Measurements from ENCODE around the gene PARD3B. TPM values are rescaled to one million over a fixed set of nuclear protein-coding genes. Genes with fewer than 3 reads are reported as not detected.

Gene PARD3B
- total and polyA plus RNA-seq, 2 of the 13 experiments (the other 11 are each of a cell fraction or from before 2014, with no cell fraction given) = 0.71 to 2.3 TPM

DNA sequence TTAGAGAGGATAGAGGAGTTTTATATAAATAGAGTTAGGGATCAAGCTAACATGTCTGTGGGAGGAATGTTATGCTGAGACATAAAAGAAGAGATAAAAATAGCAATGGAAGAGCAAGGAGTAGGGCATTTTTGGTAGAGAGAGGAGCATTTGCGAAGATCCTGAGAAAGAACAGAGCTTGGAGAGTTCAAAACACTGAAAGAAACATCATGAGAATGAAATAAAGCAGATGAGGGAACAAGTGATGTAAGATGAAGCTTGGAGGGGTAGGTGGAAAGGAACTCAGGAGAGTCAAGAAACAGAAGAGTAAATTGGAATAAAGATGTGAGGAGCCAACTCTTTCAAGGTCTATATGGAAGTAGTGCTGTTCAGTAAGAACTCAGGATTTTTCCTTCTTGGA is 308.6 kb downstream of the PARD3B start:
- no peaks in the 10 kb centered on the region for H3K4me1 ChIP-seq (ENCODE audit: insufficient read depth, low read length)
- H3K27ac ChIP-seq (ENCODE audit: extremely low read length, insufficient read depth, low read length) = no peak overlapping the region
- no peak overlapping the region for H3K9ac ChIP-seq (ENCODE audit: insufficient read depth, low read depth, low read length)
- ATAC-seq = no peak
- no TSS peak for BruUV-seq (replicated peaks)
- H3K27me3 ChIP-seq (ENCODE audit: control insufficient read depth in 1 of 2, insufficient read depth in 2 of 2, low read length in 2 of 2) = no peaks in the 10 kb centered on the region
- H3K4me2 ChIP-seq (ENCODE audit: low read depth, low read length) = no peak overlapping the region
- H4K20me1 ChIP-seq (ENCODE audit: insufficient read depth, low read length) = no peaks in the 10 kb centered on the region
- H3K9me3 ChIP-seq (ENCODE audit: low read length) = peaks cover 37% of the 10 kb centered on the region
- in situ Hi-C loops (cut with HindIII; ENCODE audit: extremely low pct_ligation_motif_present, low pct_unique_long_range_greater_than_20kb) (no loop called here), intact Hi-C loops (cut with micrococcal nuclease; ENCODE audit: unreplicated experiment) (no loop called here)
- ChIA-PET CTCF (ENCODE audit: low intra/inter-chr PET ratio, low total read pairs) (no interaction called here), POLR2A (no interaction called here)
- 17% methylated on average over 1 of the region's 1 CpG for WGBS (ENCODE audit: low lambda C conversion rate)
- TF ChIP-seq TMF1 (CRISPR knock-in tag; IDR thresholded peaks at IDR 0.05; ENCODE audit: low read depth) (no peak), JUN (CRISPR knock-in tag; IDR thresholded peaks at IDR 0.05) (no peak), ZNF160 (CRISPR knock-in tag; IDR thresholded peaks at IDR 0.05) (no peak), SMARCC2 (IDR thresholded peaks at IDR 0.05) (no peak), YY1 (IDR thresholded peaks at IDR 0.05; ENCODE audit: insufficient read depth, insufficient replicate concordance, low read depth, low read length) (no peak), ZNF382 (CRISPR knock-in tag; IDR thresholded peaks at IDR 0.05; ENCODE audit: borderline replicate concordance) (no peak), ZNF879 (CRISPR knock-in tag; IDR thresholded peaks at IDR 0.05) (no peak), MAFK (conservative IDR thresholded peaks at IDR 0.05 in 1 of 2, IDR thresholded peaks at IDR 0.05 in 1 of 2; ENCODE audit: low read length in 2 of 2) (no peak), ZNF12 (CRISPR knock-in tag; IDR thresholded peaks at IDR 0.05) (no peak), SAFB2 (CRISPR knock-in tag; IDR thresholded peaks at IDR 0.05; ENCODE audit: borderline replicate concordance, low read depth) (no peak), ZFP36L2 (CRISPR knock-in tag; IDR thresholded peaks at IDR 0.05) (no peak), CBX1 (IDR thresholded peaks at IDR 0.05; ENCODE audit: low read depth) (no peak)
- TF ChIP-seq, protein P1, sequence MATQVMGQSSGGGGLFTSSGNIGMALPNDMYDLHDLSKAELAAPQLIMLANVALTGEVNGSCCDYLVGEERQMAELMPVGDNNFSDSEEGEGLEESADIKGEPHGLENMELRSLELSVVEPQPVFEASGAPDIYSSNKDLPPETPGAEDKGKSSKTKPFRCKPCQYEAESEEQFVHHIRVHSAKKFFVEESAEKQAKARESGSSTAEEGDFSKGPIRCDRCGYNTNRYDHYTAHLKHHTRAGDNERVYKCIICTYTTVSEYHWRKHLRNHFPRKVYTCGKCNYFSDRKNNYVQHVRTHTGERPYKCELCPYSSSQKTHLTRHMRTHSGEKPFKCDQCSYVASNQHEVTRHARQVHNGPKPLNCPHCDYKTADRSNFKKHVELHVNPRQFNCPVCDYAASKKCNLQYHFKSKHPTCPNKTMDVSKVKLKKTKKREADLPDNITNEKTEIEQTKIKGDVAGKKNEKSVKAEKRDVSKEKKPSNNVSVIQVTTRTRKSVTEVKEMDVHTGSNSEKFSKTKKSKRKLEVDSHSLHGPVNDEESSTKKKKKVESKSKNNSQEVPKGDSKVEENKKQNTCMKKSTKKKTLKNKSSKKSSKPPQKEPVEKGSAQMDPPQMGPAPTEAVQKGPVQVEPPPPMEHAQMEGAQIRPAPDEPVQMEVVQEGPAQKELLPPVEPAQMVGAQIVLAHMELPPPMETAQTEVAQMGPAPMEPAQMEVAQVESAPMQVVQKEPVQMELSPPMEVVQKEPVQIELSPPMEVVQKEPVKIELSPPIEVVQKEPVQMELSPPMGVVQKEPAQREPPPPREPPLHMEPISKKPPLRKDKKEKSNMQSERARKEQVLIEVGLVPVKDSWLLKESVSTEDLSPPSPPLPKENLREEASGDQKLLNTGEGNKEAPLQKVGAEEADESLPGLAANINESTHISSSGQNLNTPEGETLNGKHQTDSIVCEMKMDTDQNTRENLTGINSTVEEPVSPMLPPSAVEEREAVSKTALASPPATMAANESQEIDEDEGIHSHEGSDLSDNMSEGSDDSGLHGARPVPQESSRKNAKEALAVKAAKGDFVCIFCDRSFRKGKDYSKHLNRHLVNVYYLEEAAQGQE (IDR thresholded peaks at IDR 0.05; ENCODE audit: borderline replicate concordance in 1 of 2, low read depth in 1 of 2, low read length in 2 of 2) = no peak
- TF ChIP-seq, protein P2, sequence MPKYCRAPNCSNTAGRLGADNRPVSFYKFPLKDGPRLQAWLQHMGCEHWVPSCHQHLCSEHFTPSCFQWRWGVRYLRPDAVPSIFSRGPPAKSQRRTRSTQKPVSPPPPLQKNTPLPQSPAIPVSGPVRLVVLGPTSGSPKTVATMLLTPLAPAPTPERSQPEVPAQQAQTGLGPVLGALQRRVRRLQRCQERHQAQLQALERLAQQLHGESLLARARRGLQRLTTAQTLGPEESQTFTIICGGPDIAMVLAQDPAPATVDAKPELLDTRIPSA (CRISPR knock-in tag; IDR thresholded peaks at IDR 0.05; ENCODE audit: borderline replicate concordance) = no peak
- TF ChIP-seq, protein P3, sequence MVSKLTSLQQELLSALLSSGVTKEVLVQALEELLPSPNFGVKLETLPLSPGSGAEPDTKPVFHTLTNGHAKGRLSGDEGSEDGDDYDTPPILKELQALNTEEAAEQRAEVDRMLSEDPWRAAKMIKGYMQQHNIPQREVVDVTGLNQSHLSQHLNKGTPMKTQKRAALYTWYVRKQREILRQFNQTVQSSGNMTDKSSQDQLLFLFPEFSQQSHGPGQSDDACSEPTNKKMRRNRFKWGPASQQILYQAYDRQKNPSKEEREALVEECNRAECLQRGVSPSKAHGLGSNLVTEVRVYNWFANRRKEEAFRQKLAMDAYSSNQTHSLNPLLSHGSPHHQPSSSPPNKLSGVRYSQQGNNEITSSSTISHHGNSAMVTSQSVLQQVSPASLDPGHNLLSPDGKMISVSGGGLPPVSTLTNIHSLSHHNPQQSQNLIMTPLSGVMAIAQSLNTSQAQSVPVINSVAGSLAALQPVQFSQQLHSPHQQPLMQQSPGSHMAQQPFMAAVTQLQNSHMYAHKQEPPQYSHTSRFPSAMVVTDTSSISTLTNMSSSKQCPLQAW (CRISPR knock-in tag; IDR thresholded peaks at IDR 0.05) = no peak
- H3K79me2 ChIP-seq (ENCODE audit: insufficient read depth, low read length) = no peaks in the 10 kb centered on the region
- no peak overlapping the region for H3K4me3 ChIP-seq (replicated peaks in 1 of 3; ENCODE audit: insufficient read depth in 1 of 3, low read depth in 2 of 3, low read length in 3 of 3)
- no peaks in the 10 kb centered on the region for H3K36me3 ChIP-seq (replicated peaks in 1 of 2; ENCODE audit: control insufficient read depth in 1 of 2, insufficient read depth in 2 of 2, low read length in 2 of 2)
- H2AFZ ChIP-seq (ENCODE audit: low read length) = no peak overlapping the region
- DNase-seq (ENCODE audit: low spot score) = no peak
- FAIRE-seq = no peak

All from HepG2 (cell line).